Upper lobe of left lung (tissue), 6 donors: ENCODE data around the gene GALNT2. TPM values are rescaled to one million over a fixed set of nuclear protein-coding genes. Genes with fewer than 3 reads are reported as not detected.

Source experiments
- ATAC-seq, 2 donors: fragments of 200-7000 bp; cut with Tn5 transposase; one replicate each; pipeline ENCODE4 v1.9.1; 2022; ENCODE audit warnings: mild to moderate bottlenecking in 2 of 2, moderate library complexity in 2 of 2; ENCODE audit not compliant: low FRiP score in 2 of 2
- DNase-seq, 2 donors: peaks; one replicate each; pipeline ENCODE4 v3.0.0-alpha.2; 2019 to 2020
- H3K27ac ChIP-seq, 4 donors: fragments of 200-600 bp; sonication (generic); one replicate each; pipeline ENCODE4 v1.5.1; 2016 to 2019
- H3K27me3 ChIP-seq, 4 donors: fragments of 200-600 bp; sonication (generic); one replicate each; pipeline ENCODE4 v1.5.1; 2017 to 2019
- H3K36me3 ChIP-seq, 4 donors: fragments of 200-600 bp; sonication (generic); one replicate each; pipeline ENCODE4 v1.5.1; 2016 to 2019
- H3K4me1 ChIP-seq, 4 donors: fragments of 200-600 bp; sonication (generic); one replicate each; pipeline ENCODE4 v1.5.1; 2018 to 2019
- H3K4me3 ChIP-seq, 4 donors: fragments of 200-600 bp; sonication (generic); one replicate each; pipeline ENCODE4 v1.5.1; 2017 to 2019; ENCODE audit warnings: mild to moderate bottlenecking in 2 of 4, moderate library complexity in 1 of 4
- H3K9me3 ChIP-seq, 4 donors: fragments of 200-600 bp; sonication (generic); one replicate each; pipeline ENCODE4 v1.5.1; 2018 to 2019
- EP300 ChIP-seq, 4 donors: sonication (generic); formaldehyde crosslinking; IDR thresholded peaks; one replicate each; pipeline ENCODE4 v1.5.1; 2017; ENCODE audit warnings: antibody characterized with exemption in 4 of 4, control low read depth in 2 of 4
- POLR2A ChIP-seq, 4 donors: fragments of 450-650 bp; IDR thresholded peaks; one replicate each; pipeline ENCODE4 v1.5.1; 2016 to 2017; ENCODE audit warnings: antibody characterized with exemption in 4 of 4, mild to moderate bottlenecking in 2 of 4
- POLR2AphosphoS5 ChIP-seq, 2 donors: sonication (generic); formaldehyde crosslinking; IDR thresholded peaks; one replicate each; pipeline ENCODE4 v1.5.1; 2017; ENCODE audit warnings: antibody characterized with exemption in 2 of 2
- WGBS, 2 donors: methylation state at CpG; one replicate each; pipeline ENCODE4 v1.1.5; 2017 to 2018; 5-methylcytosine and 5-hydroxymethylcytosine counted together
- total RNA-seq, 6 donors: library from RNA; depleted of rRNA in 4 of 6; stranded (reverse); fragments of >200 nt in 4 of 6; gene quantifications; one replicate each; pipeline versions ENCODE4 v1.1.0 to v1.2.1, GENCODE V29; 2016 to 2021
- TF ChIP-seq, protein P1 (sequence below), 6 experiments: fragments of 450-650 bp in 4 of 6; fragments of 200-600 bp in 2 of 6; sonication (generic) in 2 of 6; IDR thresholded peaks; one replicate each; pipeline ENCODE4 v1.5.1; 2016 to 2019; ENCODE audit warnings: antibody characterized with exemption in 6 of 6
- donor health status: DM: no; HTN: no; CAD: no; lungs with moderate emphysema.
- donor health status: DM: no; HTN: yes; CAD: no; lungs with severe emphysema.

GALNT2 gene
- total RNA-seq, 6 donors from 2014 or later, result 51.3 to 62.3 (median 56.2) TPM

- ATAC-seq (no peak), DNase-seq (peak in 1 of 2 donors; percentile 31)
- 90 to 92% methylated on average over 17 of the region's 17 CpGs for WGBS, 2 donors
- Histone ChIP-seq H3K36me3 (no peaks in the 10 kb centered on the region), H3K4me1 (no peaks in the 10 kb centered on the region), H3K4me3 (no peak overlapping the region), H3K27me3 (no peaks in the 10 kb centered on the region), H3K27ac (no peak overlapping the region), H3K9me3 (no peaks in the 10 kb centered on the region)
- TF ChIP-seq POLR2AphosphoS5 (IDR thresholded peaks at IDR 0.05) (no peak), EP300 (IDR thresholded peaks at IDR 0.05) (no peak), POLR2A (IDR thresholded peaks at IDR 0.05) (no peak)
- TF ChIP-seq, protein P1, sequence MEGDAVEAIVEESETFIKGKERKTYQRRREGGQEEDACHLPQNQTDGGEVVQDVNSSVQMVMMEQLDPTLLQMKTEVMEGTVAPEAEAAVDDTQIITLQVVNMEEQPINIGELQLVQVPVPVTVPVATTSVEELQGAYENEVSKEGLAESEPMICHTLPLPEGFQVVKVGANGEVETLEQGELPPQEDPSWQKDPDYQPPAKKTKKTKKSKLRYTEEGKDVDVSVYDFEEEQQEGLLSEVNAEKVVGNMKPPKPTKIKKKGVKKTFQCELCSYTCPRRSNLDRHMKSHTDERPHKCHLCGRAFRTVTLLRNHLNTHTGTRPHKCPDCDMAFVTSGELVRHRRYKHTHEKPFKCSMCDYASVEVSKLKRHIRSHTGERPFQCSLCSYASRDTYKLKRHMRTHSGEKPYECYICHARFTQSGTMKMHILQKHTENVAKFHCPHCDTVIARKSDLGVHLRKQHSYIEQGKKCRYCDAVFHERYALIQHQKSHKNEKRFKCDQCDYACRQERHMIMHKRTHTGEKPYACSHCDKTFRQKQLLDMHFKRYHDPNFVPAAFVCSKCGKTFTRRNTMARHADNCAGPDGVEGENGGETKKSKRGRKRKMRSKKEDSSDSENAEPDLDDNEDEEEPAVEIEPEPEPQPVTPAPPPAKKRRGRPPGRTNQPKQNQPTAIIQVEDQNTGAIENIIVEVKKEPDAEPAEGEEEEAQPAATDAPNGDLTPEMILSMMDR (IDR thresholded peaks at IDR 0.05), result no peak
These were observed 252.1 kb downstream of the GALNT2 start for GRCh38 chr1:230319014-230319747.

DNA sequence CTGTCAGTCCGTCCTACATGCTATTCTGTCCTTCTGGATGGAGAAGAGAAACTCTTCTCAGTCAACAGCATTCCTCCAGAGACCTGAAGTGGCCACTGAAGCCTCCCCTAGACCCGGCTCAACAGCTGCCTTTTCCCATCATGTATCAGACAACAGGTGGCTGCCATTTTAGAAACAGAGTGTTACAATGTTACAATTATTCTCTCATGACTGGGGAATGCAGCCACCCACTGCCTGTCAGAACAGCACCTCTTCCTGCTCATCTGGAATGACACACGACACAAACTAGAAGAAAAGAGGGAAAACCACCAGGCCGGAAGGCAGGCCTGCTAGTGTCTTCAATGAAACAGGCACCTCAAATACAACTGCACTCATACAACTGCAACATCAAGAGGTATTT is 253.8 kb downstream of the GALNT2 start:
- Histone ChIP-seq H3K9me3 (no peaks in the 10 kb centered on the region), H3K27me3 (no peaks in the 10 kb centered on the region), H3K36me3 (no peaks in the 10 kb centered on the region), H3K27ac (no peak overlapping the region), H3K4me1 (no peaks in the 10 kb centered on the region), H3K4me3 (no peak overlapping the region)
- 85 to 87% methylated on average over 4 of the region's 4 CpGs for WGBS, 2 donors
- TF ChIP-seq POLR2A (IDR thresholded peaks at IDR 0.05) (no peak), POLR2AphosphoS5 (IDR thresholded peaks at IDR 0.05) (no peak), EP300 (IDR thresholded peaks at IDR 0.05) (no peak)
- TF ChIP-seq, protein P1 (IDR thresholded peaks at IDR 0.05), result no peak
- DNase-seq (no peak), ATAC-seq (no peak)

DNA sequence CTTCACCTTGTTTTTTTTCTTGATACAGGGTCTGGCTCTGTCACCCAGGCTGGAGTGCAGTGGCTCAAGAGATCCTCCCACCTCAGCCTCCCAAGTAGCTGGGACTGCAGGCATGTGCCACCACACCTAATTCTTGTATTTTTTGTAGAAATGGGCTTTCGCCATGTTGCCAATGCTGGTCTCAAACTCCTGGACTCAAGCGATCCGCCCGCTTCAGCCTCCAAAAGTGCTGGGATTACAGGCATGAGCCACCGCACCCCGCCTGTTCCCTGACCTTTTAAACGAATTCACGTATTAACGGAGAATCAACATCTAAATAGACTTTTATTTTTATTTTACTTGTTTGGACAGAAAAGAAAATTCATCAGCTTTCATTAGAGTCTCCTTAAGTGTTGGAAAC is 254.3 kb downstream of the GALNT2 start:
- Histone ChIP-seq H3K9me3 (no peaks in the 10 kb centered on the region), H3K36me3 (no peaks in the 10 kb centered on the region), H3K27me3 (no peaks in the 10 kb centered on the region), H3K27ac (no peak overlapping the region), H3K4me1 (no peaks in the 10 kb centered on the region), H3K4me3 (no peak overlapping the region)
- no peak for ATAC-seq
- no peak for DNase-seq
- WGBS, 2 donors, result 86 to 90% methylated on average over 9 of the region's 9 CpGs
- TF ChIP-seq EP300 (IDR thresholded peaks at IDR 0.05), result no peak
- no peak for TF ChIP-seq POLR2AphosphoS5 (IDR thresholded peaks at IDR 0.05)
- no peak for TF ChIP-seq POLR2A (IDR thresholded peaks at IDR 0.05)
- TF ChIP-seq, protein P1 (IDR thresholded peaks at IDR 0.05), result no peak

- no peaks in the 10 kb centered on the region for H3K4me1 ChIP-seq
- TF ChIP-seq, protein P1 (IDR thresholded peaks at IDR 0.05), result no peak
- TF ChIP-seq POLR2A (IDR thresholded peaks at IDR 0.05), result no peak
- TF ChIP-seq EP300 (IDR thresholded peaks at IDR 0.05), result no peak
- TF ChIP-seq POLR2AphosphoS5 (IDR thresholded peaks at IDR 0.05), result no peak
- no peak for ATAC-seq
- H3K9me3 ChIP-seq, result no peaks in the 10 kb centered on the region
- H3K4me3 ChIP-seq, result no peak overlapping the region
- 83 to 86% methylated on average over 9 to 18 of the region's 18 CpGs for WGBS, 2 donors
- peak in 1 of 2 donors; percentile 48 for DNase-seq
- H3K27me3 ChIP-seq, result no peaks in the 10 kb centered on the region
- no peak overlapping the region for H3K27ac ChIP-seq
- no peaks in the 10 kb centered on the region for H3K36me3 ChIP-seq
These were observed 254.8 kb downstream of the GALNT2 start for GRCh38 chr1:230321741-230322420.
